ENCODE data around the gene CAMK2A.

Gene CAMK2A

DNA sequence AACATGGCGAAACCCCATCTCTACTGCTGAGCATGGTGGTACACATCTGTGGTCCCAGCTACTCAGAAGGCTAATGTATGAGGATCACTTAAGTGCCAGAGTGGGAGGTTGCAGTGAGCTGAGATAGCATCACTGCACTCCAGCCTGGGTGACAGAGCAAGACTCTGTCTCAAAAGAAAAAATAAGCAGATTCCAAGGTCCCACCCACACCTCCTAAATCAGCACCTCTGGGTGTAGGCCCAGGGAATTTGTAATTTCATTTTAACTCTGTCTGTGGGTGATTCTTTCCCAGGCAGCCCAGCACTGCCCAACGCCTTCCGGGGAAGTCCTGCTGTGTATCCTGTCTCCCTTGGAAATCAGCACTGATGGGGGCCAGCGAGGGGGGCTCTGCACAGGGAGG is 12.5 kb downstream of the CAMK2A start:
- no peak for DNase-seq

DNA sequence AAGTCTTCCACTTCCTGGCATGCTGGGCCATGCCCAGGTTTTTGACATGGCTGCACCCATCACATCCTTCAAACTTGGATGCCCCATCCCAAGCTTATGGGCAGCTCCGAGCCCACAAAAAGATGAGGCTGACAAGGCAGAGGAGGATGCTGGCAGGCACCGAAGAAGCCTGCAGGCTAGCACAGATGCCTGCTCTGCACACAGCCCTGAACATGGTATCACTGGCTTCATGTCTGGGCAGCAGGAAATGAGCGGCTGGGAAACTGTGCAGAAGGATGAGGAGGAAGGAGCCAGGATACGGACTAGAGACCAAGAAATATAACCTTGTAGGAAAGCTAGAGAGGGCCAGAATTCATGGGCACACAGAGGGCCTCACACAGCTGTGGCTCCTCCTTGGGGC is 14.8 kb downstream of the CAMK2A start:
- DNase-seq = no peak

DNA sequence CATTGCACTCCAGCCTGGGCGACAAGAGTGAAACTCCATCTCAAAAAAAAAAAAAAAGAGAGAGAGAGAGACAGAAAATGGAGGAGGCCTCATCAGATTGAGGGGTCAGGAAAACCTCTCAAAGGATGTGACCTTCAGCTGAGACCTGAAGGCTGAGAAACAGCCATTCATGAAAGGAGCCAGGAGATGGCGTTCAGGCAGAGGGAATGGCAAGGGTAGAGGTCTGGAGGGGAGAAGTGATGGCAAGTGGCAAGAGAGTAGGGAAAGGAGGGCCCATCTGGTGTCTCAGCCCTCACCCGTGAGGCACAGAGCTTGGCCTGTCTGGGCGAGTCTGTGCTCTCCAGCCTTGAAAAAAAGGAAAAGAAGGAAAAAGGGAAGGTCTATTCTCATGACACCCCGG is 17.0 kb downstream of the CAMK2A start:
- DNase-seq = no peak

DNA sequence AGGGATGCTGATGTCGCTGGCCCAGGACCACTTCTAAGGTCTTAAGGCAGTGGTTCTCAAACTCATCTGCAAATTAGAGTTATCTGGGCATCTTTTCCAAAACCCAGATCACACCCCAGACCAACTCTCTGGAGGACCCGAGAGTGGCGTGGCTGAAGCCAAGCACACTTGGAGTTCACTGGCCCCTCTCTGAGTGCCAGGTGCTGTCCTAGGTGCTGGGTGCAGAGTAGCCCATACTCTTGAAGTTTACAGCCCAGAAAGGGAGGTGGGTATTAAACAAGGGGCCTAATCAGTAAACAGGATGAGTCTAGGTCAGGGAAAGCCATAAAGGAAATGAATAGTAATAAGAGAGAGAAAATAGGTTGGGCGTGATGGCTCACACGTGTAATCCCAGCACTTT is 17.6 kb downstream of the CAMK2A start:
- DNase-seq = no peak

DNA sequence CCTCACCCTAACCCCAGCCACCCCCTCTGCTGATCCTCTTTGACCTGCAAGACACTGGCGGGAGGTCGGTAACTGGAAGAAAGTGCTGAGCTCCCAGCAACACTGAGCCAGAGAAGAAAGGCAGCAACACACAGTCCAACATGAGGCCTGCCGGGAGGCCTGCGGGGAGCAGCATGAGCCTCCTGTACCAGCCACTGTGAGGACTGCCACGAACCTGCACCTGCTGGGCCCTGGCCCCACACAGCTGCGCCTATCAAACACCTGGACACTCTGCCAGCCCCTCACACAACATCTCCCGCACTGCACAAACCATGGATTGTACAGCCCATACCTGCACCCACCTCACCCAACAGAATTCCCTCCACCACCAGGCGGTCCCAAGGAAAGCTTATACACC is 18.3 kb downstream of the CAMK2A start:
- DNase-seq = no peak

DNA sequence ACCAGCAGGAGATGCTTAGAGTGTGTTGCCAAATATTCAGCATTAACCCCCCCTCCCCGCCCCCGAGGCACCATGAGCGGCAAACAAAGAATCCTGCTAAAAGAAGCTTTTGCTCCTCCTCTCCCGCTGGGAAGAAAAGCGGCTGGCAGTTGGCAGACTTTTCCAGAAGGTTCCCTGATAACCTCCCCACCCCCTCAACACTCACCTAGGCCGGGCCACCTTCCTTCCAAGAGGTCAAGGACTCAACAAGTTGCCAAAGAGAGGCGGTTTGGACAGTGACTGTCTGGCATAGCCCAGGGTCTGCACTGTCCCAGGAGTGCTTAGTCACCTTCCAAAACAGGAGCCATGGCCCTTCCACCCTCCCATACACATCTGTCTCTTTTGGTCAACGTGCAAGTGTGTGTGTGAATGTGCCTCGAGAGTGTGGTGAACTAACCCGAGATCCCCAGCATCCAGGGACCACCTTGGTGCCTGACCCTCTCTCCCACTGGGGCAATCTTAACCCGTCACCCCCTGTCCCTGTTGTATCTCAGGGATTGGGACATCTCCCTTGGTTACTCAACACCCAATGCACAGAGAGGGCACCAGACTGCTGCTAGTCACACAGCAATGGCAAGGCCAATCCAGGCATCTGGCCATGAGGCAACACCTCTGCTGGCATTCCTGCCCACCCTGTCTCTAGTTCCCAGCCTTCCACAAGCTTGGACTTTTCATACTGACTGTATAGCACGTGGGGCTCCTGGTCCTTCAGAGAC is 18.9 kb downstream of the CAMK2A start:
- no peak for DNase-seq

DNA sequence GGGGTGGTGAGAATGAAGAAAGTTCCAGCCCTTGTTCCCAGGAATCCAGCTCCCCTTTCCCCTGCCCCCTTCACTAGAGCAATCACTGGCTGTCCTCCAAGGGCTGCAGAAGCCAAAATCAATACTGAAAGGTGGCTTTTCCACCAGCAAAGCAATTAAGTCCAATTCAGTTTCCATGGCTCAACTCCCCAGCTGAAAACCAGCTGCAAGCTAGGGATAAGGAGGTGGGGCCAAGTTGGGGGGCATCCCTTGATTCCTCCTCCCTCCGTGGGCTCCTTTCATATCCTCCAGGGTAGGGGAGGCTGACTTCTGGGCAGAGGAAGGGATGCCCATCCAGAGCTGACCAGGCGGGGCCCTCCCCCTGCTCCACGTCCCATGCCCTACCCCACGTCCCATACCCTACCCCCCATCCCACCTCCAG is 22.7 kb downstream of the CAMK2A start:
- no peak for DNase-seq

DNA sequence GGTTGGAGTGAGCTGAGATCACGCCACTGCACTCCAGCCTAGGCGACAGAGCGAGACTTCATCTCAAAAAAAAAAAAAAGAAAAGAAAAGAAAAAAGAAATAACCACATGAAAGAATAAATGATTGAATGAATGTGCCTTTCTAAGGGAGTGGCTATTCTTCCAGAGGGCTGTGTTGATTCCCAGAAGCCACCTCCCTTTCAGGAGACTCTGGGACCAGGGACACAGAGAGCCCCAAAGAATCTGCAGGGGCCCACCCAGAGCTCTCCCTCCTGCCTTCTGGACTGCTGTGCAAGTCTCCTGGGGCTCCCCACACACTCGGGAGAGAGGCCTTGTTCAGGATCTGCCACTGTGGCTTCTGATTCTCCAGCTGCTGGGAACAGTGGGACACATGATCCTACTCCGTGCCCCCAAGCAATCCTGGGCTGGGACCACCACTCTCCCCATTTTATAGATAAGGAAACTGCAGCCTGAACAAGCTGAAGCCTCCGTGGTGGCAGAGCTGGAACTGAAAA is 23.6 kb downstream of the CAMK2A start:
- no peak for DNase-seq

DNA sequence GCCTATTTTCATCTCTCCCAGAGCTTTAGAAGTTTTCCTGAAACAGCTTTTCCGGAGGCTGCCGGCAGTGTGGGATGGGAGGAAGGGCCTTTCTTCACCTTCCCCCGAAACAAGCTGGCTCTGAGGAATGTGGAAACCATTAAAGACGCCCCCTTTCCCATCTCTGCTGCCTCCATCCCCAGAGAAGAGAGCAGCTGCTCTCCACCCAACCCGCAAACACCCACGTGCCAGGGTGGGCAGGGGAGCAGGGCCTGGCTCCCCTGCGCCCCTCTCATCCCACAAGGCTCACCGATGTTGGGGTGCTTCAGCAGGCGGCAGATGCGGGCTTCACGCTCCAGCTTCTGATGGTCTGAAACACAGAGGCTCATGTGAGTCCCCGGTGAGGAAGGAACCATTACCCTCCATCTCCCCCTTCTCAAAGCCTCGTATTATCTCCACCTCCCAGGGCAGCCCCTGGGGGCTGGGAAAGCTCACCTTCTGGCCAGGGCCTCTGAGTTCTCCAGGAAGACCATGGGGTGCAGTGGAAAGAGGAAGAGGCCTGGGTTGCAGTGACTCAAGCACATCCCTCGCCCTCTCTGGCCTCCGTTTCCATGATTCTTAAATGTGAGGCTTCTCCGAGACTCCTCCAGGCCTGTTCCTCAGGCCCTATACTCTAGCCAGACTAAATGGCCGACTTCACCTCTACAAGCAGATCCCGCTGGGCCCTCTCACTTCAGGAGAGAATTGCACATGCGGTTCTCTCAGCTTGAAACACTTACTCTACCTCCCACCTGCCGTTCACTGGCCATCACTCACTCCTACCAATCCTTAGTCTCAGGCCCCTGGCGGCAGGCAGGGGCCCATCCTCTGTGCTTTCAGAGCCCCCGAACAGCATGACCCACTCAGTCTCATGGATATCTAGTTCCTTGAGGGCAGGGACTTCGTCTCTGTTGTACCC is 24.6 kb downstream of the CAMK2A start:
- DNase-seq = no peak

DNA sequence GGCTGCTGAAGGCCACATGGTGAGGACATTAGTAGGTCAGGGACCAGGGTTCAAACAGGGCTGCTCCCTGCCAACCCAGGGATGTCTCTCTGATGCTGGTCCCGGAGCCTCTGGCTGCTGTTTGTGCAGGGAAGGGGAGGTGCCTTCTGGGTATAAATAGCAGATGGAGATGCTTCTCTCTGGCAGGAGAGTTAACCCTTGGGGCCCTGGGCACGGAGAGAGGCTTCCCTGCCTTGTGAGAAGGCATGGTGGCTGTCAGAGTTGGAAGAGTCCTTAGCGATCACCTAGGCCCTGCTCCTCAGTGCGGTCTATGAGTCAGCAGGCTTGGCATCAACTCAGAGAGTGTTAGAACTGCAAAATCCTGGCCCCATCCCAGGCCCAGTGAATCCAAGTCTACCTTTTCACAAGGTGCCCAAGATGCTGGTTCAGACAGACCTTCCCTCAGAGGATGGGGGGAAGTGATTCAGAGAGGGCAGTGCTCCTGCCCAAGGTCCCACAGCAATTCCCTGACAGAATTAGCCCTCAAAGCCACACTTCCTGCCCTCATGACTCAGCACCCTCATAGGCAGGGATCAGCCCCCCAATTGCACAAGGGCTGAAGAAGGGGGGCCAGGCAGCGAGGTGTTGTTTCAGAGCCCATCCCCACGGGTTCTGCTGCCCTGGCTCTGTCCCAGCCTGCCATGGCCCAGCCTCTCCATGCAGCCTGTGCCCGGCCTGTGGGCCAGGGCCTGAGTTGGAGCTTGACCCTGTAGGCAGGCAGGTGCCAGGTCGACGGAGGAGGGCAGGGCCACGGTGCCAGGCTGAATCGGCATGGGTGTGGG is 25.6 kb downstream of the CAMK2A start:
- DNase-seq = peak; percentile 28

DNA sequence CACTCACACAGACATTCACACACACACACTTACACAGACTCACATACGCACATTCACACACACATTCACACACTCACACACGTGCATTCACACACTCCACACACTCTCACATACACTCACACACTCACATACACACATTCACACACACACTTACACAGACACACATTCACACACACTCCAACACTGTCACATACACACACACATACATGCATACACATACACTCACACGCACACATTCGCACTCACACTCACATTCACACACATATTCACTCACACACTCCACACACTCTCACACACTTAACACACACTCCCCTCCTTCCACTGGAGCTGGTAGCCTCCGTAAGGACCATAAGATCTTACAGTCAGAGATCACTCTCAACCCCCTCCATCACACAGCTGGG is 26.2 kb downstream of the CAMK2A start:
- DNase-seq = no peak

DNA sequence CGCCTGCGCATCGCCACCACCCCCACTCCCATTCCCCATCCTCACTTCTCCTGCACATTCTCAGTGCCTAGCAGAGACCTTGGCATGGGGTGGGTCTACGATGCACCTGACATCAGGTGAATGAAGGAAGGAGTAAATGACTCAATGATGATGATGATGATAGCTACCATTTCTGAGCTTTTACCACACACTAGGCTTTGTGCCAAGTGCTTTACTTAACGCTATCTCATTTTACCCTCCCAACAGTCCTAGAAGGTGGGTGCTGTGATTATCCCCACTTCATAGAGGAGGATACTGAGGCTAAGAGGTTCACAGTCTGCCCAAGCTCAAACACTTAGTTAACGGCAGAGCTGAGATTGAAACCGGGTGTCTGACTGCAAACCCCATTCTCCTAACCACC is 27.1 kb downstream of the CAMK2A start:
- DNase-seq = no peak

DNA sequence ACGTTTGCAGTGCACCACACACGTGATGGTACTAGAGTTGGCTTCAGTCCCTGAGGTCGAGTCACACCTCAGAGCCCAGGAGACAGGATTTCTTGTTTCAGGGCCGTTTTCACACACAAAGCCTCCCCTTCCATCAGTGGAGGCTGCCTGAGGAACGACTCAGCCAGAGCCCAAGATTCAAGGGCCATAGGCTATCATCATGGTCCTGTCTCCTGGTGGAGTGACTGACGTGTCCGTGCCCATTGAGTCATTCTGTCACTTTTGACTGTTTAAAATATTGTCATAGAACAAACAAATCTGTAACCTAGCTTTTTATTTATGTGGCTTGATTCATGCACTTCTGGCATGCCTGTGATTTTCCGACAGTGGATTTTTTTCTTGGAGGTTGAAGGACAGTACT is 28.3 kb downstream of the CAMK2A start:
- no peak for DNase-seq

DNA sequence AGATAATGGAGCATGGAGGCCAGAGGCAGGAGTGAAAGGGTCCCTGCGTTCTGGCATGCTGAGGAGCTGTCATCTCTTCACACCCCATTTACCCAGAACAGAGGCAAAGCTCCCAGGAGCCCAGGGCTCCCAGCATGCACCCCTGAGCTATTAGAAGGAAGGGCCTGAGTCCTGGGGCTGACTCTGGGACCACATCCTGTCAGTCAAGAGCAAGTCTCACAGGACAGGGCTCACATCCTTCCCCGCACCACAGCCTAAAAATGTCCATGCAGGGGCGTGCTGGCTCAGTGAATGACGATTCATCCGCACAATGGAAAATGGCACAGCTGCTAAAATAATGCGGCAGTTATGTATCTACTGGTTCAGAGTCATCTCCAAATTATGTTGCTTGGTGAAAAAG is 31.4 kb downstream of the CAMK2A start:
- no peak for DNase-seq

DNA sequence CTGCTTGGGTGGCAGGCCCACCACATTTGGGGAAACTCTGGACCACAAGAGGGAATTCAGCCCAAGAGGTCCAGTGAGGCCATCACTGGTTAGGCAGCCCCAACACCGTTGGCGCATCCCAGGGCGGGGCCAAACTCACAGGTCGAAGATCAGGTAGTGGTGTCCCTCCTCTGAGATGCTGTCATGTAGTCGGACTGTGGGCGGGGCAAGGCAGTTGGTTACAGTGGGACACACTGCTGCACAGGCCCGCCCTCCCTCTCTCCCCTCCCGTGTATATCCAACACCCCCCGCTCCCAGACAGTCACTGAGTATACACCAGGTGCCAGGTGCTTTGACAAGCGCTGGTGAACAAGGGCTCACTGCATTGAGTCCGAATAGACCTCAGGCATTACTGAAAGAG is 32.1 kb downstream of the CAMK2A start:
- DNase-seq = no peak

DNA sequence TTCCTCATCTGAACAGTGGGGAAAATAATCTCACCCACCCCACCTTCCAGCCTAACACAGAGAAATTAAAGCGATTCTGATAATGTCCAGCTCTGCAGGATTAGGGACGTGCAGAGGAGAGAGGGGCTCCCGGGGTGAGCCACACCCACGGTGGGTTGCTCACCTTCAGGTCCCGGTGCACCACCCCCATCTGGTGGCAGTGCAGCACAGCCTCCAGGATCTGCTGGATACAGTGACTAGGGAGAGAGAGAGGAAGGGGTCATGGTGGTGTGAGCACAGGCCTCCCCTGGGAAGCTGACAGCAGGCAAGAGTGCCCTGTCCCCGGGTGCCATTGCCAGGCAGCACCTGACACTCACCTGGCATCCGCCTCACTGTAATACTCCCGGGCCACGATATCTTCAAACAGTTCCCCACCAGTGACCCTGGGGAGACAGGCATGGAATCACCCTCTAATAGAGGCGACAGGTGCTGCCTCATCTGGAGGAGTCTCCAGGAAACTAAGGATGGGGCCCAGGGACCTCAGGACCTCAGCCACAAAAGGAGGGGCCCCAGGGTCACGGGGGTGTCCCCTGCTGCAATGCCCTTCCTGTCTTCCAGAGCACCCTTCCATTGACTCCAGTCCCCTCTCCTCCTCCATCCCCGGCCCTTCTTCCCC is 33.0 kb downstream of the CAMK2A start:
- DNase-seq = no peak

DNA sequence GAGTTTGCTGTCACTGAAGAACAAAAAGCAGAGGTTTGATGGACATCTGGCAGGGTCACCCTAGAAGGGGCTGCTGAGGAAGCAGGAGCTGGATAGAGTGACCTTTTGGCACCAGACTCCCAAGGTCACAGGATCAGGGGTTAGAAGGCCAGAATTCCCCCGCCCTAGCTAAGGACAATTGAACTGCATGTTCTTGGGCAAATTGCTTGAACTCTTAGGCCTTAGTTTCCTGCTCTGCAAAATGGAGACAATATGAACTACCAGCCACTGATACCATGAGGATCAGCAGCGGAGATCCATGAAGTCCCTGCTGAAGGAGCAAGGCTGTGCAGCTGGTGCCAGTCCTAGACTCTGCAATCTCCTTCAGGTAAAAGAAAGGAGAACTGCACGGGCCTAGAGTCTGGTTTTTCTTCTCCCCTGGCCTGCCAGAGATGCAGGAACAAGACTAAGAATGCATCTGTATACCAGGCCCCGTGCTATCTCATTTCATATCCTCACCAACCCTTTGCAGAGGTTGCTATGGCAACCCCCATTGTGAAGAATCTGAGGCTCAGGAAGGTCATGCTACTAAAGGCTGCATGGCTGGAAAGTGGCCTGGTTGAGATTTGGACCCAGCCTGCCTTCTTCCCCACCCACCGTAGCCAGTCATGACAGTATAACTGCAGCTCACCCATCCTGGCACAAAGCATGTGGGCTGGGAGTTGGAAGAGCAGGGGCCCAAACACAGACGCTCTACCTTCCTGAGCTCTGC is 33.7 kb downstream of the CAMK2A start:
- DNase-seq = no peak

DNA sequence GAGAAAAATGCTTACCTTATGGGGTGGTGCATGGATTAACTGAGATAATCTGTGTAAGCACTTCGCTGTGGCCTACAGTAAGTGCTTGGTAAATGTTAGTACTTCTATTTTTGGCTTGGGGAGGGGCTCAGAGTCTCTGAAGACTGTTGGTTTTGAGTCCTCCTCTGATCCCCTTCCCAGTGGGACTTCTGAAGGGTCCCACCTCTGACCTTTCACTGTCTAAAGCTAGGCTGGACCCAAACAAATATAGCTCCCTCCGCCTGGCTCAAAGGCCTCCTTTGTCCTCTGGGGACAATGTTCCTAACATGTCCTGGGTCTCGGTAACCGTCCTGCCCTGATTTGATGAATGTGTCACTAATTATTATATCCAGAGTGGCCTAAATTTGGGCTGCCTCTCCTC is 34.8 kb downstream of the CAMK2A start:
- DNase-seq = no peak

DNA sequence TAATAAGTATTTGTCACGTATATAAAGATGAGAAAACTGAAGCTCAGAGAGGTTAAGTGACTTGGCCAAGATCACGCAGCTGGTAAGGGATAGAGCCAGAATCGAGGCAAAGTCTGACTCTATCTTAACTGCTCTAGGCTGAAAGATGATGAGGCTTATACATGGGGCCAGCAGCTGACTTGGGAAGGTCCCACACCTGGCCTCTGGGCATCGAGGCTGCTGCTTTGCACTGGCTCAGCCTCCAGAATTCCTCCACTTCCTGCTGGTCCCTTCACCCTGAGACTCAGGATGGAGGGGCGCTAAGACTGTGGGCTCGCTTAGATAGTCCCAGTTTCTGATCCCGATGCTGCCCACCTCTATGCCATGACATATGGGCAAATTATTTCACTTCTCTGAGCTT is 35.2 kb downstream of the CAMK2A start:
- DNase-seq = no peak

DNA sequence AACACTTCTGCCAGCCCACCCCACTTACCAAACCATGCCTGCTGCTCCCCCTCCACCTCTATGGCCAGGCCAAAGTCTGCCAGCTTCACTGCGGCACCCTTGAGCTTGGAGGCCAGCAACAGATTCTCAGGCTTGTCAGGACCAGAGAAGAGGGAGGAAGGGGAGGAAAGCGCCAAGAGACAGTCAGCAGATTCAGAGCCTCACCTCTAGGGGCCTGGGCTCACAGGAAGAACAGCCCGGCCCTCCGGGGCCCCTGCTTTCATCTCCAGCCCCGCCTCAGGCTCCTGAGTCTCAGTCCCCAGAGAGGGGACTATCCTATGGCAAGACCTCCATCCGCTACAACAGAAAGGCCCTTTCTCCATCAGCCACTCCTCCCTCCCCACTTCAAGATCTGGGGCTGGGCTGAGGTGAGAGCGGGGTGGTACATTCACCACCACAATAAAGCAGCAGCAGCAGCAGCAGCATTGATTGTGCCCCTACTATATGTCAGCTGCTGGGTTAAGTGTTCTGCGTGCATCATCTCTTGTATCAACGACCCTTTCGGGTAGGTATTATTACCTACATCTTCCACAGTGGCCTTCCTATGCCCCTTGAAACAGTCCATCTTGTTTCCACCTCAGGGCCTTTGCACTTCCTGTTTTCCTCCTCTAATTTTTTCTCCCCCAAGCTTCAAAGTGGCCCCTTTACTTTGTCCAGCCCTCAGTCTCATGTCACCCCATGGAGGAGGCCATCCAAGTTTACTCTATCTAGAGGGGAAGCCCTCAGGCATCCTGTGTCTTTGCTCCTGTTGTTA is 36.0 kb downstream of the CAMK2A start:
- no peak for DNase-seq

DNA sequence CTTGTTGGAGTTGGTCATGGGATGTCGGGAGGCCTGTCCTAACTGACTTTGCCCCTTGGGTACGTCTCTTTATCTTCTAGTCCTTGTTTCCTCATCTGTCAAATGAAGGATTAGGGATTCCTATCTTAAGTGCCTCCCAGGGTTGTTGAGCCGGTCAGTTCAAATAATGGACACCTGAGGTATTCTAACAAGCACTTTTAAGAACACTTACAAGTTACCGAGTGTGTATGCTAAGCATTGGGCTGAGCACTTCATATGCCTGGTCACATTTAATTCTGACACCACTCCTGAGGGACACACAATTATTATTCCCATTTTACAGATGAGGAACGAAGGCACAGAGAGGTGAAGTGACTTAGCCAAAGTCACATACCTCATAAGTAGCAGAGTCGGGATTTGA is 37.1 kb downstream of the CAMK2A start:
- no peak for DNase-seq

Measured in GOT3 (cell line).